ENCODE data around the gene RYR1. TPM values are rescaled to one million over a fixed set of nuclear protein-coding genes. Genes with fewer than 3 reads are reported as not detected.
A peak's percentile ranks its signal among the peaks of the same experiment; 100 is the strongest.

Gene RYR1
- total RNA-seq, 1 donor from 2014 or later = 1.3 TPM

DNA sequence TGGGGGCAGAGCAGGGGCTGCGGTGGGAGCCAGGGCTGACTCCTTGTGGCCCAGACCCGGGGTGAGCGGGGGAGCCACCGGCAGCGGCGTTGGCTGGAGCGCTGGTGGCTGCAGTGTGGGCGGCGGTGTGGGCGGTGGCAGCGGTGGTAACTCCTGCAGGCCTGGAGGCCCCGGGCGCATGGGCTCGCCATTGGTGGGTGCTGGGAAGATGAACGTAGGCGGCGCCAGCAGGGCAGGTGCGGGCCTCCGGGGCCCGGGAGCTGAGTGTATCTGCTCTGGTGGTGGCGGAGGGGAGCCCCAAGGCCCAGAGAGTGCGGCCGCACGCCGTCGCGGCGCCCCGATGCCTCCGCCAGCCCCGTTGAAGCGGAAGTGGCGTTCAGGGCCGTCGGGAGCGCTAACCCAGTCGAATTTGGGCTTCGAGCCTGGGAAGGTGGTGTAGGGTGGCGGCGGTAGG is 47.7 kb upstream of the RYR1 start:
- Mint-ChIP-seq H3K4me1 (ENCODE audit: unreplicated experiment) (peaks cover 12% of the 10 kb centered on the region), H3K27ac (ENCODE audit: unreplicated experiment) (no peak overlapping the region), H3K9me3 (ENCODE audit: unreplicated experiment) (no peaks in the 10 kb centered on the region), H3K4me3 (ENCODE audit: unreplicated experiment) (no peak overlapping the region), H3K36me3 (ENCODE audit: low read depth, unreplicated experiment) (peaks cover 20% of the 10 kb centered on the region), H3K27me3 (ENCODE audit: unreplicated experiment) (peaks cover 21% of the 10 kb centered on the region)
- TF ChIP-seq, protein P1, sequence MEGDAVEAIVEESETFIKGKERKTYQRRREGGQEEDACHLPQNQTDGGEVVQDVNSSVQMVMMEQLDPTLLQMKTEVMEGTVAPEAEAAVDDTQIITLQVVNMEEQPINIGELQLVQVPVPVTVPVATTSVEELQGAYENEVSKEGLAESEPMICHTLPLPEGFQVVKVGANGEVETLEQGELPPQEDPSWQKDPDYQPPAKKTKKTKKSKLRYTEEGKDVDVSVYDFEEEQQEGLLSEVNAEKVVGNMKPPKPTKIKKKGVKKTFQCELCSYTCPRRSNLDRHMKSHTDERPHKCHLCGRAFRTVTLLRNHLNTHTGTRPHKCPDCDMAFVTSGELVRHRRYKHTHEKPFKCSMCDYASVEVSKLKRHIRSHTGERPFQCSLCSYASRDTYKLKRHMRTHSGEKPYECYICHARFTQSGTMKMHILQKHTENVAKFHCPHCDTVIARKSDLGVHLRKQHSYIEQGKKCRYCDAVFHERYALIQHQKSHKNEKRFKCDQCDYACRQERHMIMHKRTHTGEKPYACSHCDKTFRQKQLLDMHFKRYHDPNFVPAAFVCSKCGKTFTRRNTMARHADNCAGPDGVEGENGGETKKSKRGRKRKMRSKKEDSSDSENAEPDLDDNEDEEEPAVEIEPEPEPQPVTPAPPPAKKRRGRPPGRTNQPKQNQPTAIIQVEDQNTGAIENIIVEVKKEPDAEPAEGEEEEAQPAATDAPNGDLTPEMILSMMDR (IDR thresholded peaks at IDR 0.05; ENCODE audit: unreplicated experiment) = no peak
- DNase-seq (ENCODE audit: low spot score) = peak; percentile 14

DNA sequence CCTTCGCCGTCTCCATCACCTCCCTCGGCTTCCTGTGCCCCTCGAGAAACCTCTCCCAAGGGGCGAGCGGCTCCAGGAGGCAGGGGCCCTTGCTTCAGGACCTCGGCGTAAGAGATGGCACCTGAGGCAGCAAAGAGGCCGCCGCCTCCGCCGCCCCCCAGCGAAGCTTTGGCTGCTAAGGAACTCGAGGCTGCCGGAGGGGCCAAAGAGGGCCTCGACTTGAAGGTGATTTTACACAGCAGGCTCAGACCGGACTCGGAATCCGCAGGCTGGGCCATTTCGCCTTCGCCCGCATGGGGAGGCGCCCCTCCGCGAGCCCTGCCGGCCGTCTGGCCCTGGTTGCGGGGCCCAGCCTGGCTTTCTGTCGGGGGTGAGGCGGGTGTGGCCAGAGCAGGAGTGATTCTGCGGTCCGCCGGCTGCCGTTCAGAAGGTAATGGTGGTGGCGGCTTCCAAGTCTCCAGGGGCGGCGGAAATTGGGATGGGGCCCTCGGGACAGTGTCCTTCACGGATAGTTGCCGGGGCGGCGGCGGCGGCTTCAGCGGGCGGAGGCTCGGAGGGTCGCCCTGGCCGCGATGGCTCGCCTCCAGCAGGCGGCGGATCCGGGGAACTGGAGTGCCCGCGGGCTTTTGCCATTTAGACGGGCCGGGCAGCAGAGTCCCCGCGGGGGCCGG is 47.1 kb upstream of the RYR1 start:
- H3K27me3 Mint-ChIP-seq (ENCODE audit: unreplicated experiment) = peaks cover 27% of the 10 kb centered on the region
- TF ChIP-seq, protein P1 (IDR thresholded peaks at IDR 0.05; ENCODE audit: unreplicated experiment) = no peak
- H3K9me3 Mint-ChIP-seq (ENCODE audit: unreplicated experiment) = no peaks in the 10 kb centered on the region
- H3K4me3 Mint-ChIP-seq (ENCODE audit: unreplicated experiment) = no peak overlapping the region
- H3K36me3 Mint-ChIP-seq (ENCODE audit: low read depth, unreplicated experiment) = peaks cover 21% of the 10 kb centered on the region
- peaks cover 12% of the 10 kb centered on the region for H3K4me1 Mint-ChIP-seq (ENCODE audit: unreplicated experiment)
- DNase-seq (ENCODE audit: low spot score) = peak; percentile 28
- no peak overlapping the region for H3K27ac Mint-ChIP-seq (ENCODE audit: unreplicated experiment)

DNA sequence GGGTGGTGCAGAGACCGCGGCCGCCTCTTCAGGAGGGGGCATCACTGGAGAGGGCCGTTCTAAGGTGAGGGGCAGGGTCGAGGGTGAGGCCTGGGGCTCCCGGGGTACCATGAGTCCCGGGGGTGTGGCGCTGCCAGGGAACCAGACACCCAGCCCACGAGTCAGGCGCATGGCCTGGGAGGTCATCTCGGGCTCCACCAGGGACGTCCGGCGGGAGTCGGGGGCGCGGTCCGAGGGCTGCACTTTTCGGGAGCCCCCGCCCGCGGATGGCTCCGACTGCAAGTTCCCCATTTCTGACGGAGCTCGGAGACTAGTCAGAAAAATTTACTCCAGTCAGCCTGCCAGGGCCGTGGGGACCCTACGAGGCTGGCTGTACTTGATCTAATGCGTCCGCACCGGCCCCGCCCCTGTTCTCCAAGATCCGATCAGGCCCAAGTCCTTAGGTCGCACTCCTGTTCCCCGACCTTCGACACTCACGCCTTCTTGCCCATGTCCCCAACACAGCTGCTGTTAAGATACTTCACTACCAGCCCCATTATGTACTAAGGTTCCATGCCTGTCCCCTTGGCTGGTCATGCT is 46.4 kb upstream of the RYR1 start:
- no peak overlapping the region for H3K27ac Mint-ChIP-seq (ENCODE audit: unreplicated experiment)
- H3K36me3 Mint-ChIP-seq (ENCODE audit: low read depth, unreplicated experiment) = peaks cover 15% of the 10 kb centered on the region
- peaks cover 26% of the 10 kb centered on the region for H3K27me3 Mint-ChIP-seq (ENCODE audit: unreplicated experiment)
- DNase-seq (ENCODE audit: low spot score) = no peak
- H3K4me3 Mint-ChIP-seq (ENCODE audit: unreplicated experiment) = peak overlapping the region; percentile 86
- peaks cover 12% of the 10 kb centered on the region for H3K4me1 Mint-ChIP-seq (ENCODE audit: unreplicated experiment)
- no peaks in the 10 kb centered on the region for H3K9me3 Mint-ChIP-seq (ENCODE audit: unreplicated experiment)
- TF ChIP-seq, protein P1 (IDR thresholded peaks at IDR 0.05; ENCODE audit: unreplicated experiment) = no peak

DNA sequence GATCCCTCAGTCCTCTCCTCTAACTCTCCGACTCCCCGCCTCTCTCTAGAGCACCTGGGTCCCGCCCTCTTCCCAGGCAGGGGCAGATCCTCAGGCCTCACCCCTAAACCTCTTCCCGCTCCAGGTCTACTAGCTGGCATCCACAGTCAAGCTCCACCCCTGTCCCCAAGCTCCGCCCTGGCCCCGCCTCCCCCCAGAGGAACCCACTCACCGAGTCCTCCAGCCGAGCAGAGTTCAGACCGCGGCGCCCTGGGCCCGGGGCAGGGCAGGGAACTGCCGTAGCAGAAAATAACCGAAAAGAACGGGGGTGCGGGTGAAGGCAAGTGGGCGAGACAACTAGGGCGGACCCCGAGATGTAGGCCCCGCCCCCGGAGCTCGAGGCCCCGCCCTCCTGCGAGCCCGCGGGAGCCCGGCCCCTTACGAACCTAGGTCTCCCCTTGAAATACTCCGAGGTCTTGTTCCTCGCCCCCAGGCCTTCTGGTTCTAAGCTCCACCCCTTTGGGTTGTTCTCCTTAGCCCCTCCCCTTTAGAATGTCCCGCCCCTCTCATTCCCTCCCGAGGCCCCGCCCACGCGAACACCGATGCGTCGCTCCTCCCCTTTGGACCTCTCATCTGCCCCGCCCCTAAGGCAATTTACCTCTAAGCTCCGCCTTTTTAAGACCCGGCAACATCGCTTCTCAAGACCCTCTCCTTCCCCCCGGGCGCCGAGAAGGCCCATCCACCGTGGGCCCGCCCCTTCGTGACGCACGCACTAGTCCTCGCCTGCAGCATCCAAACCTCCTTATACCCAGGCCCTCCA is 45.7 kb upstream of the RYR1 start, which contains the start of gene GGN:
Gene GGN, minus strand, starts transcription at position 485 of the 799 bp plus-strand sequence. CDS start 773 bp downstream, outside the sequence.
- TF ChIP-seq, protein P1 (IDR thresholded peaks at IDR 0.05; ENCODE audit: unreplicated experiment) = no peak
- Mint-ChIP-seq H3K9me3 (ENCODE audit: unreplicated experiment) (no peaks in the 10 kb centered on the region), H3K4me3 (ENCODE audit: unreplicated experiment) (peak within 1 kb of the TSS; percentile 95), H3K27me3 (ENCODE audit: unreplicated experiment) (peaks cover 27% of the 10 kb centered on the region), H3K4me1 (ENCODE audit: unreplicated experiment) (peaks cover 12% of the 10 kb centered on the region), H3K27ac (ENCODE audit: unreplicated experiment) (peak within 1 kb of the TSS; percentile 26), H3K36me3 (ENCODE audit: low read depth, unreplicated experiment) (peaks cover 12% of the 10 kb centered on the region)
- DNase-seq (ENCODE audit: low spot score) = peak; percentile 87
